Measurements from ENCODE around the gene DDX49. TPM values are rescaled to one million over a fixed set of nuclear protein-coding genes. Genes with fewer than 3 reads are reported as not detected.

DDX49 gene
- total and polyA plus RNA-seq, 2 donors from 2014 or later, result 39.5 to 40.6 TPM

DNA sequence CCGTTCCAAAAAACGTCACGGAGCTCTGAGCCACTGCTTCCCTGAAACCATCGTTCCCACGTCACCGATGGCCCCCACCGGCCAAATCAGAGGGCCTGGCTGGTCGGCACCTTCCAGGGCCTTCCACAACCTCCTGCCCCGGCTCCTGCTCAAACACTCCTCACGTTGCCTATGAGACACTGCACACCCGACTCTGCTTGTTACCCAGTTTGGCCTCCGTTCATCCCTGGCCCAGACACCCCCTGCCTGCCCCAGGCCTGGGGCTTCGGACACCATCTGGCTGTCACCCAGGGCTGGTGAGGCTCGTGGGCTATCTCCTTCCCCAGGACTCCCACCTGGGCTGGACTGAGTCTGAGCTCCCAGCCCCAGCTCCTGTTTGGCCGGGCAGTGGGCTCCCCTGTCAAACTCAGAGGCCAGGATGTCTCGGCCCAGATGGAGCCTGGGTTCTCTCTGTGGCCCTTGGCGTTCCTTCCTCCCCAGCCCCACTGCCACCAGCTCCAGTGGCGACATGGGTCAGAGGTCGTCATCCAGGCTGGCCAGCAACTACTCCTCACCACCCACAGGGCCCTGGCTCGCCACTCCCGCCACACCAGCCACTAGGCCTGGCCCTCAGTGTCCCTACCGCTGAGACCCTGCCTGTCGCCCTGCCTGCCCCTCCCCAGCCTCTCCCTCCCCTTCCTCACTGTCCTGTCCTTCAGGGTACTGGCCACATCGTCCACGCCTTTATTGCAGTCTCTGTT is 41.3 kb upstream of the DDX49 start:
- DNase-seq (no peak), FAIRE-seq (no peak)
- H3K27me3 ChIP-seq (ENCODE audit: control insufficient read depth, insufficient read depth, low read length), result no peaks in the 10 kb centered on the region
- H3K9me3 ChIP-seq (ENCODE audit: control insufficient read depth in 2 of 3, insufficient read depth in 1 of 3, low read length in 3 of 3), result no peaks in the 10 kb centered on the region
- H3K4me1 ChIP-seq (ENCODE audit: control insufficient read depth in 2 of 3, insufficient read depth in 2 of 3, low read depth in 1 of 3, low read length in 3 of 3), result no peaks in the 10 kb centered on the region
- no peak overlapping the region for H3K4me3 ChIP-seq (ENCODE audit: low read length in 3 of 3)
- TF ChIP-seq, protein P1, sequence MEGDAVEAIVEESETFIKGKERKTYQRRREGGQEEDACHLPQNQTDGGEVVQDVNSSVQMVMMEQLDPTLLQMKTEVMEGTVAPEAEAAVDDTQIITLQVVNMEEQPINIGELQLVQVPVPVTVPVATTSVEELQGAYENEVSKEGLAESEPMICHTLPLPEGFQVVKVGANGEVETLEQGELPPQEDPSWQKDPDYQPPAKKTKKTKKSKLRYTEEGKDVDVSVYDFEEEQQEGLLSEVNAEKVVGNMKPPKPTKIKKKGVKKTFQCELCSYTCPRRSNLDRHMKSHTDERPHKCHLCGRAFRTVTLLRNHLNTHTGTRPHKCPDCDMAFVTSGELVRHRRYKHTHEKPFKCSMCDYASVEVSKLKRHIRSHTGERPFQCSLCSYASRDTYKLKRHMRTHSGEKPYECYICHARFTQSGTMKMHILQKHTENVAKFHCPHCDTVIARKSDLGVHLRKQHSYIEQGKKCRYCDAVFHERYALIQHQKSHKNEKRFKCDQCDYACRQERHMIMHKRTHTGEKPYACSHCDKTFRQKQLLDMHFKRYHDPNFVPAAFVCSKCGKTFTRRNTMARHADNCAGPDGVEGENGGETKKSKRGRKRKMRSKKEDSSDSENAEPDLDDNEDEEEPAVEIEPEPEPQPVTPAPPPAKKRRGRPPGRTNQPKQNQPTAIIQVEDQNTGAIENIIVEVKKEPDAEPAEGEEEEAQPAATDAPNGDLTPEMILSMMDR (IDR thresholded peaks at IDR 0.05; ENCODE audit: borderline replicate concordance, extremely low read depth, insufficient read depth), result no peak
- H3K36me3 ChIP-seq (ENCODE audit: control insufficient read depth in 2 of 3, insufficient read depth in 3 of 3, low read length in 3 of 3), result no peaks in the 10 kb centered on the region
- H3K9ac ChIP-seq (ENCODE audit: low read length in 3 of 3), result no peak overlapping the region
- intact Hi-C loops (cut with DNase I), result no loop called here
- H3K27ac ChIP-seq (ENCODE audit: low read depth in 2 of 2, low read length in 2 of 2), result no peak overlapping the region

DNA sequence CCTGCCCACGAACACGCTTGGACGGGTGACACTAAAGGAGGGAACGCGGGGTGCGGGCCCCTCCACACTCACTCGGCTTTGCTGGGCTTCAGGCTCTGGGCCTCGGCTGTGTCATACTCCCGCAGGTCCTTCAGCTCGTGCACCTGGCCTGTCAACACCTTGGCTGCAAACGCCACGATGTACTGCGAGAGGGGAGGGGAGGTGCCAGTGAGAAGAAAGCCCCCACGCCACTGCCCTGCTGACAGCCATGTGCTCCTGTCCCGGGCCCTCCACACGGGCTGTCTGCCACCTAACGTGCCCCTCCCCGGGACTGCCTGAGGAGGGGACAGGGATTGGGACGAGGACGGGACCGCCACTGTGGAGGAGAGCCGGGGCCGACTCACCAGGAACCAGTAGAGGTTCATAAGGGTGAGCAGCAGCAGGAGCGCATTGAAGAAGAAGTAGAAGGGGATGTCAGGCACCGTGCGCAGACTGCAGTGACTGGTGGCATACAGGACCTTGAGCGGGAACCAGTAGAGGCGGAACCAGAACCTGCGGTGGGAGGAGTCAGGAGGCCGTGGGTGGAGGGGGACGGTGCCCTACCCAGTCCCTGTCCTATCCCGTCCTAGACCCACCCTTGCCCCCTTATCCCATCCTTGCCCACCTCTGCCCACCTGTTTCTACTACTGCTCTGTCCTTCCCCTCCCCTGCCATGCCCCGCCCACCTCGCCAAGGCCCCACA is 40.5 kb upstream of the DDX49 start:
- H3K36me3 ChIP-seq (ENCODE audit: control insufficient read depth in 2 of 3, insufficient read depth in 3 of 3, low read length in 3 of 3), result no peaks in the 10 kb centered on the region
- DNase-seq (no peak), FAIRE-seq (no peak)
- no peak overlapping the region for H3K4me3 ChIP-seq (ENCODE audit: low read length in 3 of 3)
- H3K27ac ChIP-seq (ENCODE audit: low read depth in 2 of 2, low read length in 2 of 2), result no peak overlapping the region
- no peaks in the 10 kb centered on the region for H3K9me3 ChIP-seq (ENCODE audit: control insufficient read depth in 2 of 3, insufficient read depth in 1 of 3, low read length in 3 of 3)
- H3K4me1 ChIP-seq (ENCODE audit: control insufficient read depth in 2 of 3, insufficient read depth in 2 of 3, low read depth in 1 of 3, low read length in 3 of 3), result no peaks in the 10 kb centered on the region
- intact Hi-C loops (cut with DNase I), result no loop called here
- TF ChIP-seq, protein P1 (IDR thresholded peaks at IDR 0.05; ENCODE audit: borderline replicate concordance, extremely low read depth, insufficient read depth), result no peak
- H3K27me3 ChIP-seq (ENCODE audit: control insufficient read depth, insufficient read depth, low read length), result no peaks in the 10 kb centered on the region
- no peak overlapping the region for H3K9ac ChIP-seq (ENCODE audit: low read length in 3 of 3)

DNA sequence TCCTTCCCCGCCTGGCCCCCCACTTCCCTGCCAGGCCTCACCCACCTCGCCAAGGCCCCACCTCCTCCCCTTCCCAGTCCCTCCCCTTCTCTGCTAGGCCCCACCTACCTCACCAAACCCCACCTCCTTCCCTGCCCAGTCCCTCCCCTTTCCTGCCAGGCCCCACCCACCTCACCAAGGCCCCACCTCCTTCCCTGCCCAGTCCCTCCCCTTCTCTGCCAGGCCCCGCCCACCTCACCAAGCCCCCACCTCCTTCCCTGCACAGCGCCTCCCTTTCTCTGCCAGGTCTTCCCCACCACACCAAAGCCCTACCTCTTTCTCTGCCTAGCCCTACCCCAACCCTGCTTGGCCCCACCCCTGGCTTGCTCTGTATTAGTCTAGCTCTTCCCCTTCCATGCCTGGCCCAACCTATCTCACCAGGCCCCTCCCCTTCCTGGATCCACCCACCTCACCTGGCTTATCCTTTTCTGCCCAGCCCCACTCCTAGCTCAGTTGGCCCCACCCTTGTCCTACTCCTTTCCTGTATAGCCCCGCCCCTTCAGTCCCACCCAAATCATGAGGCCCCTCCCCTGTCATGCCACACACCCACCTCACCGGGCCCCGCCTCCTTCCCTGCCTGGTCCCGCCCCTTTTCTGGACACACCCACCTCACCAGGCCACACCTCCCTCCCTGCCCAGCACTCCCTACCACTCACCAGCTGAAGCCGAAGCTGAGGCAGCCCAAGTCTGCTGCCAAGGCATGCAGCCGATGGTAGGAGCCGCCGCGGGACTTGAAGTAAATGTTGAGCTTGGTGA is 39.7 kb upstream of the DDX49 start:
- Histone ChIP-seq H3K27me3 (ENCODE audit: control insufficient read depth, insufficient read depth, low read length) (no peaks in the 10 kb centered on the region), H3K9ac (ENCODE audit: low read length in 3 of 3) (no peak overlapping the region), H3K27ac (ENCODE audit: low read depth in 2 of 2, low read length in 2 of 2) (no peak overlapping the region), H3K9me3 (ENCODE audit: control insufficient read depth in 2 of 3, insufficient read depth in 1 of 3, low read length in 3 of 3) (no peaks in the 10 kb centered on the region), H3K4me3 (ENCODE audit: low read length in 3 of 3) (no peak overlapping the region), H3K36me3 (ENCODE audit: control insufficient read depth in 2 of 3, insufficient read depth in 3 of 3, low read length in 3 of 3) (no peaks in the 10 kb centered on the region), H3K4me1 (ENCODE audit: control insufficient read depth in 2 of 3, insufficient read depth in 2 of 3, low read depth in 1 of 3, low read length in 3 of 3) (no peaks in the 10 kb centered on the region)
- intact Hi-C loops (cut with DNase I), result no loop called here
- peak in 2 of 5 donors; percentile 59 to 72 for DNase-seq
- TF ChIP-seq, protein P1 (IDR thresholded peaks at IDR 0.05; ENCODE audit: borderline replicate concordance, extremely low read depth, insufficient read depth), result no peak
- FAIRE-seq, result no peak
